Lung microvascular endothelial cell (primary cell): Measurements from ENCODE around the gene TPM4. TPM values are rescaled to one million over a fixed set of nuclear protein-coding genes. Genes with fewer than 3 reads are reported as not detected.

Source experiments
- DNase-seq, 2 donors: peaks; one replicate each; pipeline versions ENCODE4 v3.0.0 to v3.0.0-alpha.2; 2010; ENCODE audit warnings: low read depth in 2 of 2
- total RNA-seq: library from RNA; depleted of rRNA; stranded (reverse); fragments of >200 nt; gene quantifications from 2 replicates; pipeline ENCODE4 v1.2.1, GENCODE V29; 2014

The TPM4 gene
- total RNA-seq, 1 donor from 2014 or later, result 301 TPM

GRCh38 chr19:16125737-16126495, 49.6 kb downstream of the TPM4 start:
- no peak for DNase-seq

DNA sequence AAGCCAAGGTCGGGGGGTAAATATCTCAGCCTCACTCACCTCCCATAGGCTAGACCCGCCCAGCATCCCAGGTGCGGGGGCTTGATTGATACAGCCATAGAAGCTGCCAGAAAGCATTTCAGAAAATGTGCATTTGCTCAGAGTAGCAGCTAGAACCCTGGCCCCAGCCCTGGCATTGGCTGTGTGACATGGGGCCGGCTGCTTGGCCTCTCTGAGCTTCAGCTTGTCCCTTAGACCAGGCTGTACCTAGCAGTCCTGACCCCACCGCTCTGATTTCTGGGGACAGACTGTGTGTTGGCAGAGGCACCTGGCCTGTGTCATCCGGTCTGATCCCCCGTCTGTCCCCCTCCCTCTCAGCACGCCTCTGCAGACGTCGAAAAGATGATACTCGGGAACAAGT, 50.8 kb downstream of the TPM4 start:
- no peak for DNase-seq

DNA sequence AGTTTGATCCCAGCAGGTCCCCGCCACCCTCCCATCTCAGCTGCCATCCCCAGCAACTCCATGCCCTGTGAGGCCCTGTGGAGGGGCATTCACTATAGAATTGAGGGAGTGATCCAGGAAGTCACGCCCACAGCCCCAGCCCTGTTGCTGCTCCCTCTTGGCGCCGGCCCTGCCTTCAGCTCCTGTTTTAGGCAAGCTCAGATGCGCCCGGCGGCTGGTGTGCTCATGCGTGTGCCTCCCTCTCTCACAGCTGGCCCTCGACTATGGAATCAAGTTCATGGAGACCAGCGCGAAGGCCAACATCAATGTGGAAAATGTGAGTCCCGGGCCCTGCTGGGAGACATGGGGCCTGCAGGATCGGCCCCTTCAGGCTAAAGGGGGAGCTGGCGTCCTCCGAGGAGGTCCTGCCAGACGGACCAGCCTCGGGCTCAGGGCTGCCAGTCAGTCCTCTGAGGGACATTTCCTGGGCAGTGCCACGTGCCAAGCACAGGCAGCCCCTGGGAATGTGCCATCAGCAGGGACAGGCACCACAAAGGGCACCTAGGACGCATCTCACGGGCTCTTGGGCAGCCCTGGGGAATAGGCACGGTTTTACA, 51.6 kb downstream of the TPM4 start:
- no peak for DNase-seq

GRCh38 chr19:16131648-16132047, 55.4 kb downstream of the TPM4 start:
- no peak for DNase-seq

GRCh38 chr19:16133818-16134217, 57.5 kb downstream of the TPM4 start:
- DNase-seq, result no peak

GRCh38 chr19:16134510-16134909, 58.2 kb downstream of the TPM4 start:
- no peak for DNase-seq

DNA sequence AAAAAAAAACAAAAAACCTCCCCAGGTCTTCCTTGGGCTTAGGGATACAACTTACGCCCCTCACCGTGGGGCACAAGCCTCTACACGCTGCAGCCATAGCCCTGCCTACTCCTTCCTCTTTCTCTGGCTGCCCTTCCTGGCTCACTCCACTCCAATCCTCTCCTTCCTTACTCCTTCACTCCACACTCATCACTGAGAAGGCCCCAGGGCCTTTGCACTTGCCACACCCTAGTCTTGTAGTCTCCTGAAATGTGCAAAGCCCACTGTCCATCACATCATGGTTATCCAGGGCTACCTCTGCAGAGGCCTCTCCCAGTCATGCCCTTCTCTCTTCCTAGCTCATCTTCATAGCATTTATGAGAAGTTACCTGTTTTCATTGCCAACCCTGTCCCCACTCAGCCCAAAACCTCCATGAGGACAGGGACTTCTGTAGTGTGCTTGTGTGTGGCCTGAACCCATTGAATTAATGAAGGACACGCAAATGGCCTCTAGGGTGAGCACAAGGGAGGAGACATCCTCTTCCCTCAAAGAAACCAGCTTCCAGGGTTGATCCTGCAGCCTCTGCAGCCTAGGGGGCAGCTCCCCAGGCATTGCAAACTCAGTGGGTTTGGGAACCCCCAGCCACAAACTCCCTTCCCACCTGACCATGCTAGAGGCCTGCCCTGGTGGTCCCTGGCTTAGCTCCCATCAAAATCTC, 59.3 kb downstream of the TPM4 start:
- DNase-seq, result no peak

- no peak for DNase-seq
Observed at GRCh38 chr19:16136185-16136999, 60.1 kb downstream of the TPM4 start.

DNA sequence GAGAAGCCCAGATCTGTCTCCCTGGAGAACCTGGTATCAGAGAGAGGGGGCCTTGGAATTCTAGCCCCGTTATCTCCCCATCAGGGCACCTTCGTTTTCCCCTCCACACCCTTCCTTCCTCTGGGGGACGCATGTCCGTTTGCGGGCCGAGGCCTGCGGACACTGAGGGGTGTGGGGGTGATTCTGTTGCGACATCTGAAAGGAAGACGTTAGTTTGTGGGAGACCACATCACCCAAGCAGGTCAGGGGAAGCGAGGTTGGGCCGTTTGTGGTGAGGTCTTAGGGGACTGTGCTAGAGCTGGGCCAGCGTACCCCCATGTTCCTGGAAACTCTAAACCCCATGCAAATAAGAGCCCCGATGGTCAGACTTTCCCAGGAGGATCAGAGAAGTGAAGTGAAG, 63.5 kb downstream of the TPM4 start:
- no peak for DNase-seq

DNA sequence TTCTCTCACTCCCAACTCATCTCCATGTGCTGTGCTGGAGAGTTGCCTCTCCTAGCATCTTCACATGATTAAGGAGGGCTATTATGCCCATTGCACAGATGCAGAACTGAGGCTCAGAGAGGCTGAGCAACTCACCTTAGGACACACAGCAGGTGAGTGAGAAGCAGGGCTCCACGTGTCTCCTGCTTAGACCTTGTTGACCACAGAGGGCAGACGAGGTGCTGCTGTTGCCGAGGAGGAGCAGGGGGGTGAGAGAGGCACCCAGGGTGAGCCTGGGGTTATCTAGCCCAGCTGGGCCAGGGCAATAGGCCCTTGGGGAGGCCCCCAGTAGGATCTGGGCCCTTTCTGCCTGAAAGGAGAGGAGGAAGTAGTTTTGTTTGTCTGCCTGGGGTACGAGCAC, 64.7 kb downstream of the TPM4 start:
- no peak for DNase-seq

GRCh38 chr19:16142032-16142580, 65.8 kb downstream of the TPM4 start:
- no peak for DNase-seq

DNA sequence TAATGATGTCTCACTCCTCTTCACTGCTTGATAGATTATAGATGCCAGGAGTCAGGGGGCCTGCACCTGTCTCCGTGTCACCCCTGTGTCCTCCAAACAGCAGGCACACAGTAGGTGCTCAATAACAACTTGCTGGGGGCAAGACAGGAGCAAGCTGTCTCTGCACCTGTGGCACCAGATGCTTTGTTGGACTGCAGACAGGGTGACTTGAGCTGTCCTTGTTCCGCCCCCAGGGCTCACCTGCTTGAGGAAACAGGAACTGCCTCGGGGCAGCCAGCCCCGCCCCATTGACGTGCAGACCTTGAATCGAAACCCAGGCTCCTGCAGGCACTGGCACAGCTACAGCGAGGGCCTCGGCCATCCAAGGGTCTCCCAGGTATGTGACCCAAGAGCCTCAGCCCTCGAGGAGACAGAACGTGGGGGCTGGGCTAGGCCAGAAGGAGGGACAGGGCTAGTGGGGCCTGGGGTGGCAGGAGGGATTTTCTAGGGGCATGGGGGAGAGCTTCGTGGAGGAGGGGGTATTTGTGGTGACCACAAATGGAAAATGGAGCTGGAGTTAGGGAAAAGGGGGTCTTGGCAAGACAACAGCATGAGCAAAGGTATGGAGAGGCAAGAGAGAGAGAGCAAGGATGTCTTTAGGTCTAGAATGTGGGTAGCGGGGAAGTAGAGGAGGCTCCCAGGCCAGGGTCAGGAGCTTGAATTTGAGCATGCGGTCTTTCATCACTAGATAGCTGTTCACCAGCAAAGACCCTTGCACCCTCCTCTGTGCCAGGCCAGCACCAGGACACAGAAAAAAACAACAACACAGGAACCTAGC, 67.3 kb downstream of the TPM4 start, which contains the start of gene HSH2D:
Gene HSH2D, plus strand, starts transcription at position 287 of the 817 bp plus-strand sequence. CDS start 5,066 bp downstream, outside the sequence.
- DNase-seq, result no peak

- DNase-seq, result no peak
Observed at GRCh38 chr19:16144216-16144581, 67.9 kb downstream of the TPM4 start.

GRCh38 chr19:16146112-16146511, 69.8 kb downstream of the TPM4 start:
- no peak for DNase-seq

DNA sequence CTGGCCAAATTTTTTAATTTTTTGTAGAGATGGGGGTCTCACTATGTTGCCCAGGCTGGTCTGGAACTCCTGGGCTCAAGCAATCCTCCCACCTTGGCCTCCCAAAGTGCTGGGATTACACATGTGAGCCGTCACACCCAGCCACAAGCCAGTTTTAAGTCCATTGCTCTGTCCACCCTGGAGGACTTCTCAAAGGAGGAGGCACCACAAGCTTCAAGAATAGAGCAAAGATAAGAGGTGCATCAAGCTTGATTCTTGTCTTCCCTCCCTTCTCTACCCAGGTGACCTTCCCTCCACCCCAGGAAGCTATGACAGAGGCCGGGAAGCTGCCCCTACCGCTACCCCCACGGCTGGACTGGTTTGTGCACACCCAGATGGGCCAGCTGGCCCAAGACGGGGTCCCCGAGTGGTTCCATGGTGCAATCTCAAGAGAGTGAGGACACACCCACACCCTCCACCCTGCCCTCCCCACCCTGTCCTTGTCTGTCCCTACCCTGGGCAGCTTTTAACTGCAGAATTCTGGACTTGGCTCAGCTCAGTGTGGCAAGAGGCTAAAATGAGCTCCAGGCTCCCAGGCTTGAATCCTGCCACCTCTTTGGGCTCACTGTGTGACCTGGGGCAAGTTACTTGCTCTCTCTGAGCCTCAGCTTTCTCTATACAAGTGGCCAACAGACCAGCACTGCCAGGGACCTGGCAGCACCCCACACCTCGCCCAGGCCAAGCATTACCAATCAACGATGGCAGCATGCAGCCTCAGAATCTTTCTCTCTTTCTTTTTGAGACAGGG, 72.3 kb downstream of the TPM4 start:
- DNase-seq, result no peak

Other genes with a start within 250 kb of the TPM4 start
- 0.22 TPM in 1 of 2 replicates, not detected in the other for gene CYP4F2, start 178.4 kb upstream of the TPM4 start, total RNA-seq
- gene CYP4F11, start 142.0 kb upstream of the TPM4 start, total RNA-seq, result not detected in 2 replicates
- not detected in 2 replicates for gene OR10H4, start 127.5 kb upstream of the TPM4 start, total RNA-seq
- gene RAB8A, start 35.4 kb downstream of the TPM4 start, total RNA-seq, result 79.8 and 114 TPM in 2 replicates
- not detected in 2 replicates for gene HSH2D, start 67.2 kb downstream of the TPM4 start, total RNA-seq
- not detected in 2 replicates for gene CIB3, start 97.0 kb downstream of the TPM4 start, total RNA-seq
- gene FAM32A, start 108.9 kb downstream of the TPM4 start, total RNA-seq, result 100 and 119 TPM in 2 replicates
- 47.7 and 59.3 TPM in 2 replicates for gene AP1M1, start 121.4 kb downstream of the TPM4 start, total RNA-seq
- gene KLF2, start 248.3 kb downstream of the TPM4 start, total RNA-seq, result 2.6 and 10.1 TPM in 2 replicates